HepG2 (cell line): ENCODE measurements around the gene PLXNC1. TPM values are rescaled to one million over a fixed set of nuclear protein-coding genes. Genes with fewer than 3 reads are reported as not detected.

Source experiments
- ATAC-seq: fragments of 200-7000 bp; cut with Tn5 transposase; 3 replicates; pipeline ENCODE4 v1.9.1; 2020; ENCODE audit warnings: mild to moderate bottlenecking, moderate library complexity
- BruUV-seq: library from RNA; stranded (reverse); fragments of 400-500 nt; replicated peaks from 2 replicates; lab custom pipeline; 2021; lab: Mats Ljungman, UMichigan
- CTCF ChIA-PET: fragments of 300-600 bp; formaldehyde crosslinking; extraction: SDS; loops from one replicate; lab custom pipeline; 2021; ENCODE audit warnings: low total read pairs, inconsistent platforms, low intra/inter-chr PET ratio; lab: Yijun Ruan, JAX
- POLR2A ChIA-PET: fragments of 350-600 bp; sonication (Branson Sonifier 250); formaldehyde crosslinking; loops from one replicate; lab custom pipeline; 2020; ENCODE audit warnings: antibody characterized with exemption, inconsistent platforms; lab: Yijun Ruan, JAX
- DNase-seq: peaks from one replicate; pipeline ENCODE4 v3.0.0-alpha.2; 2015; ENCODE audit warnings: low spot score
- FAIRE-seq: peaks from 3 replicates; lab custom pipeline; 2011; peaks lifted over from hg19 to GRCh38; lab: Jason Lieb, UNC
- H2AFZ ChIP-seq: one replicate; pipeline ENCODE4 v1.6.1; 2011; ENCODE audit warnings: low read length, inconsistent platforms
- H3K27ac ChIP-seq: fragments of 300-600 bp; 3 replicates; pipeline ENCODE4 v1.8.0; 2011; ENCODE audit warnings: mixed run types, mild to moderate bottlenecking, mixed read lengths, low read length, inconsistent platforms; ENCODE audit not compliant: insufficient read depth; ENCODE audit errors: extremely low read length
- H3K27me3 ChIP-seq, 2 experiments: fragments of 200-600 bp in 1 of 2; 2 replicates in 1 of 2; 3 replicates in 1 of 2; pipeline versions ENCODE4 v1.6.0 to v1.8.0; 2011; ENCODE audit warnings: low read length in 2 of 2, mild to moderate bottlenecking in 2 of 2, moderate library complexity in 2 of 2, inconsistent platforms in 1 of 2; ENCODE audit not compliant: insufficient read depth in 2 of 2, control insufficient read depth in 1 of 2
- H3K36me3 ChIP-seq, 2 experiments: fragments of 200-600 bp in 1 of 2; replicated peaks in 1 of 2; 2 replicates in 1 of 2; 3 replicates in 1 of 2; pipeline versions ENCODE4 v1.5.1 to v1.8.0; 2011; ENCODE audit warnings: low read length in 2 of 2, inconsistent platforms in 1 of 2; ENCODE audit not compliant: insufficient read depth in 2 of 2, control insufficient read depth in 1 of 2
- H3K4me1 ChIP-seq: 2 replicates; pipeline ENCODE4 v1.5.1; 2012; ENCODE audit warnings: low read length, inconsistent platforms; ENCODE audit not compliant: insufficient read depth
- H3K4me2 ChIP-seq: 2 replicates; pipeline ENCODE4 v1.6.0; 2011; ENCODE audit warnings: low read depth, low read length, inconsistent platforms
- H3K4me3 ChIP-seq, 3 experiments: fragments of 200-600 bp in 1 of 3; sonication (generic), shearing (Covaris generic) in 1 of 3; replicated peaks in 1 of 3; 2 replicates each; pipeline ENCODE4 v1.5.1; 2011 to 2016; ENCODE audit warnings: low read length in 3 of 3, inconsistent platforms in 2 of 3, low read depth in 2 of 3, mild to moderate bottlenecking in 2 of 3, control low read depth in 1 of 3, mixed read lengths in 1 of 3; ENCODE audit not compliant: insufficient read depth in 1 of 3
- H3K79me2 ChIP-seq: one replicate; pipeline ENCODE4 v1.6.1; 2011; ENCODE audit warnings: low read length, inconsistent platforms; ENCODE audit not compliant: insufficient read depth
- H3K9ac ChIP-seq: 2 replicates; pipeline ENCODE4 v1.6.0; 2011; ENCODE audit warnings: mild to moderate bottlenecking, low read depth, low read length, inconsistent platforms; ENCODE audit not compliant: insufficient read depth
- H3K9me3 ChIP-seq: 2 replicates; pipeline ENCODE4 v1.5.1; 2012; ENCODE audit warnings: mild to moderate bottlenecking, low read length
- H4K20me1 ChIP-seq: 2 replicates; pipeline ENCODE4 v1.6.0; 2011; ENCODE audit warnings: inconsistent platforms, mild to moderate bottlenecking, low read length, moderate library complexity; ENCODE audit not compliant: insufficient read depth
- FOXA1 ChIP-seq, 2 experiments: fragments of 450-650 bp in 1 of 2; sonication (generic) in 1 of 2; formaldehyde crosslinking in 1 of 2; IDR thresholded peaks; 2 replicates each; pipeline versions ENCODE4 v1.4.0 to v1.6.1; 2016 to 2020; ENCODE audit warnings: missing genetic modification reagents in 1 of 2
- MAFF ChIP-seq: IDR thresholded peaks from 2 replicates; pipeline ENCODE4 v1.6.1; 2011; ENCODE audit warnings: low read depth, low read length, improper control_type of control experiment
- PTBP1 ChIP-seq: fragments of 200-400 bp; formaldehyde crosslinking; IDR thresholded peaks from 2 replicates; pipeline ENCODE4 v1.6.1; 2018; ENCODE audit warnings: low read length, low read depth; ENCODE audit not compliant: poor library complexity, severe bottlenecking
- RAD21 ChIP-seq: fragments of 450-650 bp; formaldehyde crosslinking; IDR thresholded peaks from 2 replicates; pipeline ENCODE4 v1.5.0; 2020; ENCODE audit warnings: mild to moderate bottlenecking
- ZNF629 ChIP-seq: sonication (generic); formaldehyde crosslinking; conservative IDR thresholded peaks from 2 replicates; pipeline ENCODE4 v1.5.0; 2020; ENCODE audit warnings: missing genetic modification reagents
- ZNF724P ChIP-seq: sonication (generic); formaldehyde crosslinking; IDR thresholded peaks from 2 replicates; pipeline ENCODE4 v1.8.0; 2022; ENCODE audit warnings: missing genetic modification reagents, borderline replicate concordance
- WGBS: methylation state at CpG from one replicate; pipeline ENCODE4 v1.1.6; 2017; ENCODE audit warnings: low lambda C conversion rate; 5-methylcytosine and 5-hydroxymethylcytosine counted together
- in situ Hi-C: cut with HindIII; loops from 2 replicates; pipeline ENCODE4 v1.10.0; 2017; ENCODE audit warnings: low pct_unique_long_range_greater_than_20kb; ENCODE audit not compliant: extremely low pct_ligation_motif_present
- intact Hi-C: fragments of 100-400 bp; cut with micrococcal nuclease; formaldehyde crosslinking; loops from one replicate; pipeline ENCODE4 v1.10.0; 2022; ENCODE audit not compliant: unreplicated experiment
- polyA plus RNA-seq, 8 experiments: library from polyadenylated mRNA; depleted of rRNA in 3 of 8; stranded (reverse) in 7 of 8; unstranded in 1 of 8; fragments of >200 nt; fragmentation: Illumina TruSeq in 4 of 8; extraction: Trizol in 4 of 8; gene quantifications; 2 replicates each; pipeline versions ENCODE4 v1.2.1 to v1.2.3, GENCODE V29; 2011 to 2016; ENCODE audit warnings: low read depth in 4 of 8, missing spikeins in 1 of 8, mixed read lengths in 1 of 8; ENCODE audit not compliant: insufficient read depth in 1 of 8
- total RNA-seq, 5 experiments: library from RNA; depleted of rRNA; stranded (reverse); fragments of >200 nt; fragmentation: Illumina TruSeq; extraction: Trizol; gene quantifications; 2 replicates each; pipeline ENCODE4 v1.2.3, GENCODE V29; 2016; ENCODE audit warnings: low read depth in 1 of 5
- TF ChIP-seq, protein P1 (sequence below): sonication (generic); formaldehyde crosslinking; IDR thresholded peaks from 2 replicates; pipeline ENCODE4 v1.8.0; 2022; ENCODE audit warnings: mild to moderate bottlenecking, missing genetic modification reagents; ENCODE audit not compliant: insufficient replicate concordance
- TF ChIP-seq, protein P2 (sequence below): sonication (generic); formaldehyde crosslinking; conservative IDR thresholded peaks from 2 replicates; pipeline ENCODE4 v1.8.0; 2022; ENCODE audit warnings: low read depth, missing genetic modification reagents
- TF ChIP-seq, protein P3 (sequence below): sonication (generic); formaldehyde crosslinking; IDR thresholded peaks from 2 replicates; pipeline ENCODE4 v1.5.0; 2020; ENCODE audit warnings: missing genetic modification reagents, mild to moderate bottlenecking, borderline replicate concordance

The PLXNC1 gene
- total and polyA plus RNA-seq, 2 of the 13 experiments (the other 11 are each of a cell fraction or from before 2014, with no cell fraction given), result 6.6 to 11.2 TPM

DNA sequence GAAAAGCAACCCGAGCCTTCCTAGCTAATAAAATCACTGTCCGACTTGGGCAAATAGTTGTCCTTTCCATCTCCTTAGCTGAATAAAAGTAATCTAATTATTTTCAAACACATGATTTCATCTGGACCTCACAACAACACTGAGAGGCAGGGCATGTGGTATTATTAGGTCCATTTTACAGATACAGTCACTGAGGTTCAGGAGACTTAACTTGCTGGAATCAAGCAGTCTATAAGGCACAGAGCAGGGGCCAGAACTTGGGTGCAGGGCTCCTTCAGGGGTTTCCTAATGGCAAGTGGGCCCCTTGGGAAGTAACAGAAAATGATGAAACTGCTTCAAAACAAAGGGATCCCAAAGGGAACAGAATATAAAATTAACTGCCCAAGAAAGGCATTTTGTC lies 15.5 kb downstream of the PLXNC1 start:
- Histone ChIP-seq H3K9me3 (no peaks in the 10 kb centered on the region), H3K4me1 (no peaks in the 10 kb centered on the region), H3K4me2 (no peak overlapping the region), H3K79me2 (peaks cover 8% of the 10 kb centered on the region), H3K4me3 (no peak overlapping the region), H2AFZ (no peak overlapping the region), H3K36me3 (no peaks in the 10 kb centered on the region; a peak in 1 of 5 replicates), H4K20me1 (no peaks in the 10 kb centered on the region), H3K27ac (no peak overlapping the region), H3K27me3 (no peaks in the 10 kb centered on the region), H3K9ac (no peak overlapping the region)
- TF ChIP-seq PTBP1 (no peak), ZNF629 (CRISPR knock-in tag) (peak; percentile 75)
- TF ChIP-seq, protein P1, sequence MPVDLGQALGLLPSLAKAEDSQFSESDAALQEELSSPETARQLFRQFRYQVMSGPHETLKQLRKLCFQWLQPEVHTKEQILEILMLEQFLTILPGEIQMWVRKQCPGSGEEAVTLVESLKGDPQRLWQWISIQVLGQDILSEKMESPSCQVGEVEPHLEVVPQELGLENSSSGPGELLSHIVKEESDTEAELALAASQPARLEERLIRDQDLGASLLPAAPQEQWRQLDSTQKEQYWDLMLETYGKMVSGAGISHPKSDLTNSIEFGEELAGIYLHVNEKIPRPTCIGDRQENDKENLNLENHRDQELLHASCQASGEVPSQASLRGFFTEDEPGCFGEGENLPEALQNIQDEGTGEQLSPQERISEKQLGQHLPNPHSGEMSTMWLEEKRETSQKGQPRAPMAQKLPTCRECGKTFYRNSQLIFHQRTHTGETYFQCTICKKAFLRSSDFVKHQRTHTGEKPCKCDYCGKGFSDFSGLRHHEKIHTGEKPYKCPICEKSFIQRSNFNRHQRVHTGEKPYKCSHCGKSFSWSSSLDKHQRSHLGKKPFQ (CRISPR knock-in tag), result no peak
- TF ChIP-seq, protein P2, sequence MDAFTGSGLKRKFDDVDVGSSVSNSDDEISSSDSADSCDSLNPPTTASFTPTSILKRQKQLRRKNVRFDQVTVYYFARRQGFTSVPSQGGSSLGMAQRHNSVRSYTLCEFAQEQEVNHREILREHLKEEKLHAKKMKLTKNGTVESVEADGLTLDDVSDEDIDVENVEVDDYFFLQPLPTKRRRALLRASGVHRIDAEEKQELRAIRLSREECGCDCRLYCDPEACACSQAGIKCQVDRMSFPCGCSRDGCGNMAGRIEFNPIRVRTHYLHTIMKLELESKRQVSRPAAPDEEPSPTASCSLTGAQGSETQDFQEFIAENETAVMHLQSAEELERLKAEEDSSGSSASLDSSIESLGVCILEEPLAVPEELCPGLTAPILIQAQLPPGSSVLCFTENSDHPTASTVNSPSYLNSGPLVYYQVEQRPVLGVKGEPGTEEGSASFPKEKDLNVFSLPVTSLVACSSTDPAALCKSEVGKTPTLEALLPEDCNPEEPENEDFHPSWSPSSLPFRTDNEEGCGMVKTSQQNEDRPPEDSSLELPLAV (CRISPR knock-in tag), result no peak
- ChIA-PET CTCF (no interaction called here), POLR2A (interaction anchor here (1.0 kb wide), 1 partner anchor 12 kb away, joined by 3 read pairs; no protein-coding TSS in a partner anchor)
- intact Hi-C loops, result no loop called here
- WGBS, result 94% methylated on average over 2 of the region's 2 CpGs
- DNase-seq, result no peak
- no peak for FAIRE-seq
- no peak for ATAC-seq
- BruUV-seq, result no TSS peak
- in situ Hi-C loops, result no loop called here

DNA sequence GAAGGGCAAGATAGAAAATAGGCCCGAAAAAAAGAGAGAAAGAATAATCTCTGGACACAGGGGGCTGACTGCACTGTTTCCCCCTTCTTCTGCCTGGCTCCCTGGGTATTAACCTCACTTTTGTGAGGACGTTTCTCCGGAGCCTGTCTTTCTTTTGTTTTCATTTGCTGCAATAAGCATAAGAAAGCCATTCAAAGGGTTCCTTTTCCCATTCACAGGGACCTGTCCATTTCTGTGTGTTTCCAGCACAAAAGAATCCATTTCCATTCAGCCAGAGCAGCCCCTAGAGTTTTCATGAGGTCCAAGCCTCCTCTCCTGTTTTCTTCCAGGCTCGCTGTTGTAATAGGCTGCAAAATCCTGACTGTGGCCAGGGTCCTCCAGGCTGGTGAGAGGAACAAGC lies 16.8 kb downstream of the PLXNC1 start:
- no peak for FAIRE-seq
- no peaks in the 10 kb centered on the region for H3K9me3 ChIP-seq
- 92% methylated on average over 4 of the region's 4 CpGs for WGBS
- no peak for DNase-seq
- no TSS peak for BruUV-seq
- no peak overlapping the region for H3K4me2 ChIP-seq
- H2AFZ ChIP-seq, result no peak overlapping the region
- peaks cover 8% of the 10 kb centered on the region for H3K79me2 ChIP-seq
- H3K27ac ChIP-seq, result no peak overlapping the region
- H3K27me3 ChIP-seq, result no peaks in the 10 kb centered on the region
- peaks cover 10% of the 10 kb centered on the region for H3K4me1 ChIP-seq
- no peak overlapping the region for H3K9ac ChIP-seq
- H3K4me3 ChIP-seq, result no peak overlapping the region
- no peaks in the 10 kb centered on the region for H4K20me1 ChIP-seq
- intact Hi-C loops (no loop called here), in situ Hi-C loops (no loop called here)
- peaks cover 0 to 3% of the 10 kb centered on the region in 2 experiments; a peak in 2 of 5 replicates for H3K36me3 ChIP-seq
- POLR2A ChIA-PET, result no interaction called here
- CTCF ChIA-PET, result no interaction called here
- ATAC-seq, result no peak
- TF ChIP-seq MAFF (no peak), ZNF724P (no peak), FOXA1 (IDR thresholded peaks at IDR 0.05) (no peak), FOXA1 (CRISPR knock-in tag; IDR thresholded peaks at IDR 0.05) (no peak), RAD21 (CRISPR knock-in tag) (no peak)
- TF ChIP-seq, protein P3, sequence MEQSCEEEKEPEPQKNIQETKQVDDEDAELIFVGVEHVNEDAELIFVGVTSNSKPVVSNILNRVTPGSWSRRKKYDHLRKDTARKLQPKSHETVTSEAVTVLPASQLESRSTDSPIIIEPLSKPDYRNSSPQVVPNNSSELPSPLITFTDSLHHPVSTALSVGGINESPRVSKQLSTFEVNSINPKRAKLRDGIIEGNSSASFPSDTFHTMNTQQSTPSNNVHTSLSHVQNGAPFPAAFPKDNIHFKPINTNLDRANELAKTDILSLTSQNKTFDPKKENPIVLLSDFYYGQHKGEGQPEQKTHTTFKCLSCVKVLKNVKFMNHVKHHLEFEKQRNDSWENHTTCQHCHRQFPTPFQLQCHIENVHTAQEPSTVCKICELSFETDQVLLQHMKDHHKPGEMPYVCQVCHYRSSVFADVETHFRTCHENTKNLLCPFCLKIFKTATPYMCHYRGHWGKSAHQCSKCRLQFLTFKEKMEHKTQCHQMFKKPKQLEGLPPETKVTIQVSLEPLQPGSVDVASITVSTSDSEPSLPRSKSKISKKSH, result no peak
